GM19463 (cell line): Measurements from ENCODE around the gene RBM39.

Experiments used
- ATAC-seq: cut with Tn5 transposase; IDR thresholded peaks from one replicate; pipeline ENCODE4 v1.9.1; 2021; ENCODE audit warnings: mild to moderate bottlenecking, moderate library complexity; ENCODE audit not compliant: unreplicated experiment

RBM39 gene

GRCh38 chr20:35680452-35681183 lies 61.4 kb downstream of the RBM39 start:
- ATAC-seq = no peak

DNA sequence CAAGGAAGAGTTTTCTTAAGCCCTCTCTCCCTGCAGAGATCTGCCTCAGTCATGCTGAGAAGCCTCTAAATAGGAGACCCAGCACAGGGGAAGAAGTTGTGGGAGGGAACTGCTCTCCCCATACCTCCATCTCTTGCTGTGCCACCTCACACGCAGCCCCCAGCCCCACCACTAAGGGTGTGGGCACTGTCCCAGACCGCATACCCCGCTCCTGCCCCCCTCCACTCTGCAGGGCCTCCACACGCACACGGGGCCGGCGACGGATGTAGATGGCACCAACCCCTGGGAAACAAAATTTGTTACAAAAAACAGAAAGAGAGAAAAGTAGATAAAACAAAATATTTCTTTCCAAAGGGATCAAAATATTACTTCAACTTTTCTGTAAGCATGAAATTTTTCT lies 67.1 kb downstream of the RBM39 start:
- ATAC-seq = no peak

- ATAC-seq = no peak
Measured at GRCh38 chr20:35673884-35674283, 68.2 kb downstream of the RBM39 start.

- no peak for ATAC-seq
Measured at GRCh38 chr20:35669681-35670080, 72.4 kb downstream of the RBM39 start.

DNA sequence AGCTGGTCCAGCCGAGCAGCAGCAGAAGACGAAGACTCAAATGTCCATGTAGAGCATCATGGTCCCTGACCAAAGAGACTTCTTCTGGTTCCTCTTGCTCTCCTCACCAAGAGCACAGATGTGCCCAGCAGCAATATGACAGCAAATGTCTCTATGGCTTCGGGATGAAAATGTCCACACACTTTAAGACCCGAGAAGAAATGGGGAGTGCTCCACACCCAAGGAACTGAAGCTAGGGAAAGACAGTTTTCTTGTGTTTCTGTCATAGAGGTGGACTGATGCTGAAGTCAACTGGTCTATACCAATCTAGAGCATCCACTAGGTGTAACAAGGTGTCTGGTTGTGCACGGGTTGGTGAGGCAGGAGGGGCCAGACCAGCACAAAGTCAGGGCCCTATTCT lies 72.8 kb downstream of the RBM39 start:
- no peak for ATAC-seq

DNA sequence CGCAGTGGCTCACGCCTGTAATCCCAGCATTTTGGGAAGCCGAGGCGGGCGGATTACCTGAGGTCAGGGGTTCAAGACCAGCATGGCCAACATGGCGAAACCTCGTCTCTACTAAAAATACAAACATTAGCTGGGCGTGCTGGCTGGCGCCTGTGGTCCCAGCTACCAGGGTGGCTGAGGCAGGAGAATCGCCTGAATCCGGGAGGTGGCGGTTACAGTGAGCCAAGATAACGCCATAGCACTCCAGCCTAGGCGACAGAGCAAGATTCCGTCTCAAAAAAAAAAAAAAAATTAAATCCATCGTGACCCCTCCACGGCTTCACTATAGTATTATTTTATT lies 76.1 kb downstream of the RBM39 start:
- no peak for ATAC-seq

DNA sequence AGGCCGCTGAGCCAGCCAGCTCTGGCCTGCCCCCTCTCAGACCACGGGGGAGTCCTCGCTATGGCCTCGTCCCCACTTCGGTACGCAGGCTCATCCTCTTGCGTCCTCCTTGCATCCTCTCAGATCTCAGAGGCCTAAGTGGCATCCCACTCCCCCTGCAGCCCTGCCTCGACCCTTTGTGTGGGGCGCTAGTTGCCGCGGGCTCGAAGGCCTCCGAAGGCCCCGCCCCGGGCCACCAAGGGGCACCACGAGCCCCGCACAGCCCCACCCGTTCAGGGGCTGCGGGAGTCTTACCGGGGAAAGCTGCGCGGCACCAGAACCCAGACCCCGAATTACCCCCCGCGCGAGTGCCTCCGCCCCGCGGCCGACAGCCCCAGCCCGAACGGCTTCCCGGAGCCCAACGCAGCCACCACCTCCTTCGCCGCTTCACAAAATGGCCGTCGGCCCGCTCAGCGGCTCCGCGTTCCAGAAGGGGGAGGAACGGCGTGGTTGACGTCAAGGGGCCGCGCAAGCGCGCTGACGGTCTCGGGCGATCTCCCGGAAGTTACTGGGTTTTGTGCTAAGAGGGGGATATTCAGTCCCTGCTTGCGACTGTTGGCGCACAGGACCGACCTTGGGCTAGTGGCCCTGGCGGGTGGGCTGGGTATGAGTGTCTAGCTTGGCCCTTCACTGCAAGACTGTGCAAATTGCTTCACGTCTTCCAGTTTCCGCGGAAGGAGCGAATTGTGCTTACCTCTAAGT lies 77.4 kb downstream of the RBM39 start, which contains the start of the genes CPNE1 and RBM12:
Gene CPNE1 (minus strand): TSS at position 435 of the 741 bp plus-strand sequence. CDS start 31,977 bp downstream, outside the sequence.
Gene RBM12 (minus strand): TSS at position 435 of the 741 bp plus-strand sequence. CDS start 9,578 bp downstream, outside the sequence.
- ATAC-seq = peak; percentile 79

DNA sequence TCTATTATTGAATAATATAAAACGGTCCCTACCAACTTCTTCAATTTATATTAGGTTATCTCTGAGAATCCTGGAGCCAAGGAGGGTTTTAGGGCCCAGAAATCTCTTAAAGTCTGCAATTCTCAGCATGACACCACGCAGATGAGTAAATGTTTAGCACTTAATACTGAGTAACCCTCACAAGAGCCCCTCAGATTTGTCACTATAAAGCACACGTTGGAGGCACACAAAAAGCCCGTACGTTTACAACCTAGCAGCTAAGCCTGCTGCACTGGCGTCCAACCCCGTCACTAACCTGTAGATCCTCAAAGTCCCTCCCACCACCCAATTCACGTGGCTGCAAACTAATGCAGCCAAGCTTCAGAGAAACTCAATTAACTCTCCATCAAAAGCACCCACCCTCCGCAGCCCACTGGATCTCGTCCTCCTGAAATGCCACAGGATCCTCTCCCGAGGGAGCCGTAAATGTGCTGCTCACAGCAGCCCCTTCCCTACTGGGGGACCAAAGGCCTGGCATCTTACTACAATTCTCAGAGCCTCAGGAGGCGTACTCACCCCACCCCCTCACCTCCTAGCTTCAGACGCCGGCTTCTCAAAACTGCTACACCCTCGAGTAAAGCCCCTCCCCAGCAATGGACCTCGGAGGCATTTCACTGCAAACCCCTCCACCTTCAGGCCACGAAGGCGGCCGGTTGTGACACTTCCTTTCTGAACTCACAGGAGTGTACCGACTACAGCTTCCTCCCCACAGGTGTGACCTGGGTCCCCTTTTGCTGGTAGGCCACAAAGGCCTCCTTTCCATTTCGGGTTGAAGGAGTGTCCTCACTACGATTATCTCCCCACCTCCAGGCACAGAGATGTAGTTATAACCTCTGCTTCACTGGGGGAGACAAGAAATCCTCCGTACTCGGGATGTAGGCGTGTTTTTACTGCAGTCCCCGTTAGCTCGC lies 78.3 kb downstream of the RBM39 start:
- ATAC-seq = peak; percentile 10

- ATAC-seq = no peak
Measured at GRCh38 chr20:35662551-35662950, 79.5 kb downstream of the RBM39 start.

GRCh38 chr20:35661908-35662307 lies 80.2 kb downstream of the RBM39 start:
- ATAC-seq = no peak

- ATAC-seq = no peak
Measured at GRCh38 chr20:35661053-35661452, 81.0 kb downstream of the RBM39 start.

DNA sequence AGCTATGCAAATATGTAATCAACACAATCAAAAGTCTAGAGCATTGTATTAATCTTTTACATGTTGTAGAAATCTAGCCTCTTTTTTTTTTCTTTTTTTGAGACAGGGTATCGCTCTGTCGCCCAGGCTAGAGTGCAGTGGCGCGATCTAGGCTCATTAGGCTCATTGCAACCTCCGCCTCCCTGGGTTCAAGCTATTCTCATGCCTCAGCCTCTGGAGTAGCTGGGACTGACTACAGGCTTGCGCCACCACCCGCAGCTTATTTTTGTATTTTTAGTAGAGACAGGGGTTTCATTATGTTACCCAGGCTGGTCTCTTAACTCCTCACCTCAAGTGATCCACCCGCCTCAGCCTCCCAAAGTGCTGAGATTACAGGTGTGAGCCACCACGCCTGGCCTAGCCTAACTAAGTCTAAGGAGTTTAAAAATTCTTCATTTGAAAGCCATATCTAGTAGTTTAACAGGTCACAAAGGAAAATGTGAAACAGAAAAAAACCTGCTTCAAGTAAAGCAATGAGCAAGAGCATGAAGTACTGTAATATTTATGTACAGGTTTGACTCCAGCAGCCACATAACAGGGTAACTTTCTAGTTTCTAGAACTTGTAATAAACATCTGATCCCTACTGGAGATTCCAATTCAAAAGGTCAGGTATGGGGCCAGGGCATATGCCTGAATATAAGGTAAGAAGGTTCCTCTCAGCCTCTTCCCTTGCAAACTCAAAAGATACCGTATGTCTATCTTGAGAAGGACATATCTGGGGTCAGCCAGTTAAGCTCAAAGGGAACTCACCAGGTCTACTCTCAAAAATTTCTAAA lies 81.7 kb downstream of the RBM39 start:
- ATAC-seq = no peak

DNA sequence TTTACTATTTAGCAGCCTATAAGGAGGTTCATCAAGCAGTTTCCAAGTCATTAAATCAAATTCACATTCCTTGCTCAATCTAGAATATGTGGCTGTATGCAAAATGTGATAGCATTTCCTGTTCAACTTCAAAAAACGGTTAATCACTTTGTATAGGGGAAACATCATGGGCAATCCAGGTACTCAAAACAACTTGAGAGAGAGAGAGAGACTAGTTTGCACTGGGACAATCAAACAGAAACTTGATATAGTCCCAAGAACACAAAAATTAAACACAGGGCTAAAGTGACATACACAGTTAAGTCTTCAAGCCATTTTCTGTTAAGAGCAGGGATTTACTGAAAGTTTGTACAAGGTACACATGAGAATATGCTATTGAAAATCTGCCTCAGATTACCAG lies 84.8 kb downstream of the RBM39 start:
- ATAC-seq = no peak

DNA sequence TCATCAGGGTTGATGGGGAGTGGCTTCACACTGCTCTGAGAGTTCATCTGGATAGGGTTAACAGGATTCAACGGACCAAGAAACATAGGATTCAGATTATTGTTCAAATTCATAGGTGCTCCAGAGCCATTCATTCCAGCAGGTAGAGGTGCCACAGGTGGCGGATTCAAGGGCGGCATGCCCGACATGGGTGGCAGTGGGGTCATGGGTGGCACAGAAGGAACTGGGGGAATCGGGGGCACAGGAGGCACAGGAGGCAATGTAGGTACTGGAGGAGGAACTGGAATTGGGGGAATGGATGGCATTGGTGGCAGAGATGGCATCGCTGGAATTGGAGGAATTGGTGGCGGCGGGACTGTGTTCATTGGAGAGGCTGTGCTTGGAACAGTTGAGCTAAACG lies 87.6 kb downstream of the RBM39 start:
- no peak for ATAC-seq

DNA sequence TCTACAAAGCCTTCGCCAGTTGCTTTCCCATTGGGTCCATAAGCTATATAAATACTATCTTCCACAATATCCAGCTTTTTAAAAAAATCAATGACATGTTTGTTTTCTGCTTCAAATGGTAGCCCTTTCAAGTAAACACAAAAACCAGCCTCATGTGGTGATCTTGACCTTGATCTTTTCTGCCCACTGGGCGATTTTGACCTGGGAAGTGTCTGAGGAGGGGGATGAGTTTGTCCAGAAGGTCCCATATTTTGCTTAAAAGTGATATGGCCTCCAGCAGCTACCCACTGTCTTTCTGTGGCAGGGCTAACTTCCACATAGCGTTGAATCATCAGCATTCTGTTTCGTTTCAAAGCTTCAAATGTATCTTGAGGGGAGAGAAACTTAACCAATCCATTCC lies 88.2 kb downstream of the RBM39 start:
- ATAC-seq = no peak
